GM12865 (cell line): ENCODE results near the gene TXNRD1.
"Not testable (repeated sequence)": the region's sequence is repeated elsewhere in the genome, so short reads cannot be mapped to it uniquely, and the experiment has no call there.

Experiments used
- DNase-seq: peaks from one replicate; pipeline ENCODE4 v3.0.0; 2010; ENCODE audit warnings: low read depth
- H3K4me3 ChIP-seq: 2 replicates; pipeline ENCODE4 v1.5.1; 2011; ENCODE audit warnings: mild to moderate bottlenecking, low read depth, low read length, control low read depth
- TF ChIP-seq, protein P1 (sequence below): IDR thresholded peaks from 2 replicates; pipeline ENCODE4 v1.5.1; 2011; ENCODE audit warnings: low read length, control low read depth, low read depth, inconsistent platforms; ENCODE audit not compliant: insufficient read depth; ENCODE audit errors: missing control alignments

Gene TXNRD1

DNA sequence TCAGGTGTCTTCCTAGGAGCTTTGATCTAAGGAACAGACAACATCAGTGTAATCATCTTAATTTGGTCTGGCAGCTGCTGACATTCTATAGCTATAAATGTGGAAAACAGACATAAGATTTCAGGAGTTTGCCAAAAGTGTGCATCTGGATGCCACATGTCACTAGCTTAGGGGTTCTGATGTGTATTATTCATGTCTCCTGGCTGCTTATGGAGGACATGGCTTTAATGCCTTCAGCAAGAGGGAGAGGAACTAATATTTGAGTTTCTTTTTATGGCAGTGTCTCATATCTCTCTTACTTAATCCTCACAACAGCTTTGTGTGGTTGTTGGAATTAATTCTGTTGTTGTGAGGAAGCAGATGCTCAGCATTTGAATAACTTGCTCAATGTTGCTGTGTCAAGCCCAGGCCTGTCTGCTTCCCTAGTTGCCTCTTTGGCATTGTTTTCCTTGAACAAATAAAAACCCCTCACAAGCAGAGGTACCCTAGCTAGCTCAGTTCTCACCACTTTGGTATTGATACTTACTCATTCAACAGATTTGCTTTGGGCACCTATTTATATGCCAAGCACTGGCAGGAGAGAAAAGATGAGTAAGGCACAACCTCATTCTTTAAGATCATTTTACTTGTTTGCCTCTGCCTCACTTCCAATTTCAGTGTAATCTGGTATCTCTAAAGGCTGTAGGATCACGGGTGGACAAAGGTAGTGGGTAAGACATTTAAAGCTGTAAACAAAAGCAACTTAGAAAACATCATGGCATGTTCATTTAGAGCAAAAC lies 48.2 kb downstream of the TXNRD1 start:
- TF ChIP-seq, protein P1, sequence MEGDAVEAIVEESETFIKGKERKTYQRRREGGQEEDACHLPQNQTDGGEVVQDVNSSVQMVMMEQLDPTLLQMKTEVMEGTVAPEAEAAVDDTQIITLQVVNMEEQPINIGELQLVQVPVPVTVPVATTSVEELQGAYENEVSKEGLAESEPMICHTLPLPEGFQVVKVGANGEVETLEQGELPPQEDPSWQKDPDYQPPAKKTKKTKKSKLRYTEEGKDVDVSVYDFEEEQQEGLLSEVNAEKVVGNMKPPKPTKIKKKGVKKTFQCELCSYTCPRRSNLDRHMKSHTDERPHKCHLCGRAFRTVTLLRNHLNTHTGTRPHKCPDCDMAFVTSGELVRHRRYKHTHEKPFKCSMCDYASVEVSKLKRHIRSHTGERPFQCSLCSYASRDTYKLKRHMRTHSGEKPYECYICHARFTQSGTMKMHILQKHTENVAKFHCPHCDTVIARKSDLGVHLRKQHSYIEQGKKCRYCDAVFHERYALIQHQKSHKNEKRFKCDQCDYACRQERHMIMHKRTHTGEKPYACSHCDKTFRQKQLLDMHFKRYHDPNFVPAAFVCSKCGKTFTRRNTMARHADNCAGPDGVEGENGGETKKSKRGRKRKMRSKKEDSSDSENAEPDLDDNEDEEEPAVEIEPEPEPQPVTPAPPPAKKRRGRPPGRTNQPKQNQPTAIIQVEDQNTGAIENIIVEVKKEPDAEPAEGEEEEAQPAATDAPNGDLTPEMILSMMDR: no peak
- no peak overlapping the region for H3K4me3 ChIP-seq
- DNase-seq: no peak

DNA sequence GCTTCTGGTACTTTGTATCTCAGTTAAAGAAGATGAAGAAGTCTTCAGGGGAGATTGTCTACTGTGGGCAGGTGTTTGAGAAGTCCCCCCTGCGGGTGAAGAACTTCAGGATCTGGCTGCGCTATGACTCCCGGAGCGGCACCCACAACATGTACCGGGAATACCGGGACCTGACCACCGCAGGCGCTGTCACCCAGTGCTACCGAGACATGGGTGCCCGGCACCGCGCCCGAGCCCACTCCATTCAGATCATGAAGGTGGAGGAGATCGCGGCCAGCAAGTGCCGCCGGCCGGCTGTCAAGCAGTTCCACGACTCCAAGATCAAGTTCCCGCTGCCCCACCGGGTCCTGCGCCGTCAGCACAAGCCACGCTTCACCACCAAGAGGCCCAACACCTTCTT lies 49.9 kb downstream of the TXNRD1 start:
- H3K4me3 ChIP-seq, DNase-seq: not testable (repeated sequence)

DNA sequence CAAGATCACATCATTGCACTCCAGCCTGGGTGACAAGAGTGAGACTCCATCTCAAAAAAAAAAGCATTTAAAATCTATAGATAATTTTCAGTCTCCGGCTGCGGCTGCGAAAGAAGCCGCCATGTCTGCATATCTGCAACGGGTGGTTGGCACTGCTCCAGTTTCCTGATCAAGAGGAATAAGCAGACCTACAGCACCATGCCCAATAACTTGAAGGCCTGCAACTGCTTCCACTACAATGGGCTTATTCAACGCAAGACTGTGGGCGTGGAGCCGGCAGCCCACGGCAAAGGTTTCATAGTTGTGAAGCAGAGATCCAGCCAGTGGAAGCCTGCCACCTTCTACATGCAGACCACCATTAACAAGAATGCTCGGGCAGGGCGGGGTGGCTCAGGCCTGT lies 57.4 kb downstream of the TXNRD1 start:
- no peak overlapping the region for H3K4me3 ChIP-seq
- TF ChIP-seq, protein P1: no peak
- no peak for DNase-seq

DNA sequence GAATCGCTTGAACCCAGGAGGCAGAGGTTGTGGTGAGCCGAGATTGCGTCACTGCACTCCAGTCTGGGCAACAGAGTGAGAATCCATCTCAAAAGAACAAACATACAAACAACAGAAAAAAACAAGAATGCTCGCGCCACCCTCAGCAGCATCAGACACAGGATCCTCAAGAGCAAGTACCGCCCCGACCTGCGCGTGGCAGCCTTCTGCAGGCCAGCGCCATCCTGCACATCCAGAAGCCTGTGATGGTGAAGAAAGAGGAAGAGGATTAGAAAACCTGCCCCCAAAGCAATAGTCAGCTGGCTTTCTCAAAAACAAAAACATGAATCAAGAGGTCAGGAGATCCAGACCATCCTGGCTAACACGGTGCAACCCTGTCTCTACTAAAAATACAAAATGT lies 57.9 kb downstream of the TXNRD1 start:
- H3K4me3 ChIP-seq: no peak overlapping the region
- DNase-seq: no peak
- TF ChIP-seq, protein P1: no peak

DNA sequence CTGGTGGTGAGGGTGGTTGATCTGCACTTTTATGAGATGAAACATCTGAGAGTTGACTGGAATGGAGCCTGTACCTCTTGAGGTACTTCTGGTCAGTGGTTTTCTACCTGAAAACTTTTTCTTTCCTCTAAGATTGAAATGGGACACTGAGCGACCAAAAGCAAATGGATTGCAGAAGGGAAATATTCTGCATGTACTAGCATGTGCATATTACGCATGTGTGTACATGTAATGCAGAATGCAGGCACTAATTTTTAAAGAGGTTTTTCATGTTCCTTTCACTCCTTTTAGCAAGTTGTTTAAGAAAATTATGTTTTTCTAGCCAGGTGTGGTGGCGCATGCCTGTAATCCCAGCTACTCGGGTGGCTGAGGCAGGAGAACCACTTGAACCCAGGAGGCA lies 59.2 kb downstream of the TXNRD1 start:
- H3K4me3 ChIP-seq: no peak overlapping the region
- no peak for DNase-seq
- TF ChIP-seq, protein P1: no peak

DNA sequence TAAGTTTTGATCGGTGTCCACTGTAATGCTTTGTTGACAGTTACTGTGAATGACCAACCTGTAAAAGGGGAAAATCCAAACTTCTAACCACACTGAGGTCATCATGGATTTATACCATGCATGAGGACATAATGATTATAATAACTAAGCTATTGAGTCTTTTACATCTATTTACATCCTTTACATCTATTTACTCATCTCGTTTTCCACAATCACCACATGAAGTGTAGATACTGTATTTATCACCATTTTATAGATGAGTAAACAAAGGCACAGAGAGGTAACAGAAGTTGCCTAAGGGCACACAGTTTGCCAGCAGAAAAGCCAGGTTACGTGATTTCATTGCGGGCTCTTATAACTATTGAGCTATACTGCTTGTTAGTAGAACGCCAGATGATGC lies 60.1 kb downstream of the TXNRD1 start:
- DNase-seq: no peak
- peak overlapping the region; percentile 51 for H3K4me3 ChIP-seq
- TF ChIP-seq, protein P1: no peak

DNA sequence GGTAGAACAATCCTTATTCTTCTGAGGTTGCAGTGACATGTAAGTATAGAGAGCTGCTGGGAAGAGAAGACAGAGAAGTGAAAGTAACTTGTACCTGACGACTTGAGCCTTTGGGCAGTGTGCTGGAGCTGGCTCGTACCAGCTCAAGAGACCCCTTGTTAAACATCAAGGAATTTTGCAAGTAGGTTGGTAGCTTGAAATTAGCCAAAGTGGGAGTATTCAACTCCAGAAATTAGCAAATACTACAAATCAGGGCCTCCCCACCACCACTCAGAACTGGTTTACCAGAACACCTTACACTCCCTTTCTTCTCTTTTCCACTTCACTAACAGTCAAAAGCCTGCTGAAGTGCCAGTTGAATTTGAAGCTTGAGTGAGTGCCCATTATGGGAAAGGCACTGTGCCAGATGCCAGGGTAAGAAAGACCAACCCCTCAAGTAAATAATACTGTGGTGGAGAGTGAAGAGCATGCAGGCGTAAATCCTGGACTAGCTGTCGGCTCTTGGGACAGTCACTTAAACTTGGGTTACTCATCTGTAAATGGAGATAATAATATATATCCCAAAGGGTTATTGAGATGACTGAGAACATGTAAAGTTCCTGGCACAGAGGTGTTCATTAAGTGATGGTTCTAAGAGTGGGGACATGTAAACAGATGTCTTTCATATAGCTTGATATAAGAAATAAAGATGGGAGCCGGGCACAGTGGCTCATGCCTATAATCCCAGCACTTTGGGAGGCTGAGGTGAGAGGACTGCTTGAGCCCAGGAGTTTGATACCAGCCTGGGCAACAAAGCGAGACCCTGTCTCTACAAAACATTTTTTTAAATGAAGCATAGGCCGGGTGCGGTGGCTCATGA lies 60.9 kb downstream of the TXNRD1 start:
- peak overlapping the region; percentile 51 for H3K4me3 ChIP-seq
- TF ChIP-seq, protein P1: no peak
- peak; percentile 60 for DNase-seq
